ENCODE results near the gene PAFAH1B2. TPM values are rescaled to one million over a fixed set of nuclear protein-coding genes. Genes with fewer than 3 reads are reported as not detected.

Gene PAFAH1B2
- total RNA-seq, 1 experiment from 2014 or later: 88.4 TPM

DNA sequence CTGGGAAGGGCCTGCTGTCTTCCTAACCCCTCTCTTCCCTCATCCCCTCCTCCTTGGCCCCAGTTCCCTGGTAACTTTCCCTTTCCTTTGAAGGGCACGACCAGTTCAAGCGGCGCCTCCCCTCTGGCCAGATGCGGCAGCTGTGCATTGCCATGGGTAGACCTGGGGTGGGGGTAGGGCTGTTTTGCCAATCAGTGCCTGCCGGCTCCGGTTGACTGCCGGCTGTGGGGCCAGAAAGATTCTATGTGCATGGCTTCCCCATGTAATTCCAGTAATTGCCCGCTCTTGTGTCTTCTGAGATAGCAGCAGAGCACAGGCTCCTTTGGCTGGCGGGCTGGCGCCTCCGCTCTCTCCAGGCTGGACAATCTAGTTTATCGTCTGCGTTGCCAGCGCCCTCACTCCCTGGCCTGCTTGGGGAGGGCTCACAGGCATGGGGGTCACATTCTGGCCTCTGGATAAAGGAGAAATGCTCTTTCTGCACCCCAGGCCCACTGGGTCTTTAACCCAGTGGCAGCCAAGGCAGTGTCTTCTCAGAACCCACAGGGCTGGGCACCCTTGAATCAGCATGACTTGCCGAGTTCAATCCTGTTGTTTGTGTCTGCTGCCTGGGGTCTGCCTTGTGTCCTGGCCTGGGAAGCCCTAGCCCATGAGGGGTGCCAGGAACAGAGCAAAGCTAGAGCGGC, 43.9 kb downstream of the PAFAH1B2 start:
- no peak for DNase-seq (ENCODE audit: low spot score)

DNA sequence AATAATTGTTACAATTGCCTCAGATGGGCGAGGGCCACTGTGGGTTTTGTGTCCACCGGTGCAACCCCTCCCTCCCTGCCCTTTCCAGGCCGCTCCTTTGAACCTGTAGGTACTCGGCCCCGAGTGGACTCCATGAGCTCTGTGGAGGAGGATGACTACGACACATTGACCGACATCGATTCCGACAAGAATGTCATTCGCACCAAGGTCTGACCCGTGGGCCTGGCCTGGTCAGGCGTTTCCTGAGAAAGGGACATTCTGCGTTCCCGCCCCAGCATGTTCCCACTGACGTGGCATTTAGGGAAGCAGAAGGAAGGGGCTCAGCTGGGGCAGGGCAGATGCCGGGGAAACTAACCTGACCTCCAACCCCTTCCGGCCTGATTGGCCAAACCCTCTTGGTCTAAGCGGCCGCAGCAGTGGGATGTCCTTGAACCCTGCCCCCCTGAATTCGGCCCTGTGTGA, 44.6 kb downstream of the PAFAH1B2 start:
- no peak for DNase-seq (ENCODE audit: low spot score)

DNA sequence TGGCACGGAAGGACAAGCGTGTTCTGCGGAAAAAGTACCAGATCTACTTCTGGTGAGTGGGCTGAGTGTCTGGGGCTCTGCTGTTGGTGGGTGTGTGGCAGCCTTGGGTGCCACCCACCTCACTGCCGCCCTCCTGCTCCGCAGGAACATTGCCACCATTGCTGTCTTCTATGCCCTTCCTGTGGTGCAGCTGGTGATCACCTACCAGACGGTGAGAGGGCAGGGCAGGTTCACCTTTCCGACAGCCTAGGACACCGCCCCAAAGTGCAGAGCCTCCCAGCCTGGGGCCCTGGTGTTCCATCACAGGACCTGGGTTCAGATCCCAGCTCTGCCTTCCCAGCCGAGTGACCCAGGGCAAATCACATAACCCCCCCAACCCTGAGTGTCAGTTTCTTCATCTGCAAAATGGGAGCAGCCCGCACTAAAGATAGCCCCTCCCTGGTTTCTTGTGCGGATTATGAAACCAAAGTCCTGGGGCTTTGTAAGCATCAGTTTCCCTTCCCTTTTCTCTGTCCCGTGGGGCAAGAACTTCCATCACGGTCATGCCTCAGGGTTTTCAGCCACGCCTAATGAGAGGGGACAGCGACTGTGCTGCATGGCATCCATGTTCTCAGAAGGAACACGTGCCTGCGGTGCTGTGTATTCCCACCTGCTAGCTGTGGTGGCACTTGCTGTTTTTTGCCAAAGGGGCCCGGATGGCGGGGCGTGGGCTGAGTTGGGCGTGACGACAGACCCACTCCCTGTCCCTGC, 45.3 kb downstream of the PAFAH1B2 start:
- DNase-seq (ENCODE audit: low spot score): no peak

DNA sequence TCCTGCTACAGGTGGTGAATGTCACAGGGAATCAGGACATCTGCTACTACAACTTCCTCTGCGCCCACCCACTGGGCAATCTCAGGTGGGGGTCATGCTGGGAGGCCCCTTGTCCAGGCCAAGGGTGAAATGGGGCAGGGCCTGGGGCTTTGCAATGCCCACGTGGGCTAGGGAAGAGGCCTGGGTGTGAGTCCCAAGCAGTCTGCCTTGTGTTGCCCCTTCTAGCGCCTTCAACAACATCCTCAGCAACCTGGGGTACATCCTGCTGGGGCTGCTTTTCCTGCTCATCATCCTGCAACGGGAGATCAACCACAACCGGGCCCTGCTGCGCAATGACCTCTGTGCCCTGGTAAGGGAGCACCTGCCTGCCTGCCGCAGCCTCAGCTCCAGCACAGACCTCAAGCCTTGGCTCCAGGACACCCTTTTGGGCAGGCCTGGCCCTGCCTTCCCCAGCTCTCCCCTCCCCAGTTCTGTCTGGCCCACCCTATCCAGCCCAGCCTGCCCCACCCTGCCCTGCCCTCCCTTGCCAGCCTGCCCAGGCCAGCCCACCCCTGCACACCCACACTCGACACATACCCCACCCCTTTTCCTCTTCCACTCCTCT, 46.0 kb downstream of the PAFAH1B2 start:
- no peak for DNase-seq (ENCODE audit: low spot score)

DNA sequence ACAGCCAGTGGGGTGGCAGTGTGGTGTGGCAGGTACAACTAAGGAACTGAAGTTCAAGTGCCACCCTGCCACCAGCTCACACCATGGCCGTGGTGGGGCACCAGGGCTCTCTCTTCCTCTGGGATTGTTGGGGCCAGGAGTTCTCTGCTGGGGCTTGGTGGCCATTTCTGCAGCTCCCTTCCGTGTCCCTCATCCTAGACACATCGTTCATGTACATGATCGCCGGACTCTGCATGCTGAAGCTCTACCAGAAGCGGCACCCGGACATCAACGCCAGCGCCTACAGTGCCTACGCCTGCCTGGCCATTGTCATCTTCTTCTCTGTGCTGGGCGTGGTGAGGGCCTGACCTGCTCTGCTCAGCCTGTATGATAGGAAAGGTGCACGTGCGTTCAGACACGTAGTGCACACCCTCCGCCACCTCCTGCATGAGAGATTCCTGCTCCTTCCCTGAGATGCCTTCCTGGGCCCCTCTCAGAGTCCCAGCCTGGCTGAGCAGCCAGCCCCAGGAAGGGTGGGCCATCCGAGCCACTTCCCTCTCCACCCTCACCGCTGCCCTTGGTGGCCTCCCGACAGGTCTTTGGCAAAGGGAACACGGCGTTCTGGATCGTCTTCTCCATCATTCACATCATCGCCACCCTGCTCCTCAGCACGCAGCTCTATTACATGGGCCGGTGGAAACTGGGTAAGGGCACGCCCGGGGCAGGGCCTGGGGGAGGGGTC, 47.8 kb downstream of the PAFAH1B2 start:
- no peak for DNase-seq (ENCODE audit: low spot score)

DNA sequence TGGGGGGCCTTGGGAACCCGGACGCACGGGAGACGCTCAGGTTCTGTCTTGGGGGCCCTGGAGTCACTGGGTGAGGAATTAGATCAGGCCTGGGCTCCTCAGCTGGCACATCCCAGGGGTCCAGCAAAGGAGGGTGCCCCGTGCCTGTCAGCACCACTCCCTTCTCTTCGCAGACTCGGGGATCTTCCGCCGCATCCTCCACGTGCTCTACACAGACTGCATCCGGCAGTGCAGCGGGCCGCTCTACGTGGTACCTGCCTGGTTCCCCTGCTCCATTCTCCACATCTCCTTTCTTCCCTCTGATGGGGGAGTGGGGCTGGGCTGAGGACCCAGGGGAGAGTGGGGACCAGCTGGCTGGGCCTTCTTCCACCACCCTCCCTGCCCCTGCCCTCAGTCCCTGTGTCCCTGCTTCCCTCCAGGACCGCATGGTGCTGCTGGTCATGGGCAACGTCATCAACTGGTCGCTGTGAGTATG, 48.4 kb downstream of the PAFAH1B2 start:
- no peak for DNase-seq (ENCODE audit: low spot score)

DNA sequence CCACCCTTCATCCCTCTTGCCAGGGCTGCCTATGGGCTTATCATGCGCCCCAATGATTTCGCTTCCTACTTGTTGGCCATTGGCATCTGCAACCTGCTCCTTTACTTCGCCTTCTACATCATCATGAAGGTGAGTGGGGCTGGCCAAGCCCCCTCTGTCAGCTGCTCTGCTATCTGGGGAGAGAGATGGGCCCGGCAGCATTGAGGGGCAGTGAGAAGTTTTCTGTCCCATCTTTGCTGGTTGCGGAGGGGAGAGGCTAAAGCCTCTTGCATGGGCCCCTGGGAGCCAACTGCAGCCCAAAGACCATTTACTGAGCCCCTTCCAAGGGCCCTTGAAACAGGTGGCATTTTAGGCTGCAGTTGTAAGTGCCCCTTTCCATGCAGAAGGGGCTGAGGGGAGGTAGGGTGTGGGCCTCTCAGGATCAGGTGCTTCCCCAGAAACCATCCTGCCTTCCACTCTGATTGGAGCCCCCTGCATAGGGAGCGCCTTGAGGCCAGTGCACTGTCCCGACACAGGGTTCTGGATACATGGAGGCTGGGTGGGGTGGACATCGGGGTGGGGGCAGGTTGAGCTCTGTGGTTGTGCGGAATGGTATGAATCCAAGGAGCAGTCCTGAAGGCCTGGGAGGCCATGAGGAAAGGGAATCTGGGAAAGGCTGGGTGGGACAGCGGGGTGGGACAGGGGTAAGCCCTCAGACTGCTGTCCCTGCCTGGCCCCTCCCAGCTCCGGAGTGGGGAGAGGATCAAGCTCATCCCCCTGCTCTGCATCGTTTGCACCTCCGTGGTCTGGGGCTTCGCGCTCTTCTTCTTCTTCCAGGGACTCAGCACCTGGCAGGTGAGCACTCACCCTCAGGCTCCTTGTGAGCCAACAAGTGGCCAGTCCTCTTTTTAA, 49.3 kb downstream of the PAFAH1B2 start:
- DNase-seq (ENCODE audit: low spot score): no peak

DNA sequence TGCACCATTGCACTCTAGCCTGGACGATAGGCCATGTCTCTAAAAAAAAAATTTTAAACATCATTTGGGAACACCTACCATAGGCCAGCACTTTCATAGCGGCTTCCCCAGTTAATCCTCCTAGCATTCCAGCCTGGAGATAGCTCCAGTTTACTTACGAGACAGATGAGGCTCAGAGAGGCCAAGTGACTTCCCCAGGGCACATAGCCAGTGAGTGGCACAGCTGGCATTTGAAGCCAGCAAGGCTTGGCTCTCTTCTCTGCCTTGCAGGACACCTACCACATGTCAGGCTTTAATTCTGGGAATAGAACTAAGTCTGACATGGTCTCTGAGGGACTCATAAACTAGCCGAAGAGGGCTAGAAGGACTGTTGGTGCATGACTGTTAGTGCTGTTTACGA, 50.2 kb downstream of the PAFAH1B2 start:
- DNase-seq (ENCODE audit: low spot score): no peak

DNA sequence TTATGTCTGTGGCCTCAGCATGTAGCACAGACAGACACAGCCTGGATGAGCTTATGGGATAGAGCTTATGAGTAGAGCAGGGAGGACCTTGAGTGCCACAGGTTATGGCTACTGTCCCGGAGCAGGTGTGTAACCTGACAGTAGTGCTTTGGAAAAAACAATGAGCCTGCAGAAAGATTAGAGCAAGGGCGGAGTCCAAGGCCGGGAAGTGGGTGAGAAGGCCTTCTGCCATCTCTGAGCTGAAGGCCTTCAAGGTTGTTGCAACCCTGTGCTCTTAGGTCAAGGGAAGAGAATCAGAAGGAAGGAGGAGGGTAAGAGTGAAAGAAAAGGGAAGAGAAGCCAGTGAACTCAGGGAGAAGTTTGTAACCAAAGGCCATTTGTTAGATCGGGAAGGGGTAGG, 51.2 kb downstream of the PAFAH1B2 start:
- DNase-seq (ENCODE audit: low spot score): peak; percentile 68

DNA sequence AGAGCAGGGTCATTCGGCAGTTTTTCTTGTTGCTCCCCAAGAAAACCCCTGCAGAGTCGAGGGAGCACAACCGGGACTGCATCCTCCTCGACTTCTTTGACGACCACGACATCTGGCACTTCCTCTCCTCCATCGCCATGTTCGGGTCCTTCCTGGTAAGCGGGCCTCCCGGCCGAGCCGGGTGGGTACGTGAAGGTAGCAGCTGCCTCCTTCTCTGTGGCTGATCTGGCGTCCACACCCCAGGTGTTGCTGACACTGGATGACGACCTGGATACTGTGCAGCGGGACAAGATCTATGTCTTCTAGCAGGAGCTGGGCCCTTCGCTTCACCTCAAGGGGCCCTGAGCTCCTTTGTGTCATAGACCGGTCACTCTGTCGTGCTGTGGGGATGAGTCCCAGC, 51.7 kb downstream of the PAFAH1B2 start:
- DNase-seq (ENCODE audit: low spot score): no peak

DNA sequence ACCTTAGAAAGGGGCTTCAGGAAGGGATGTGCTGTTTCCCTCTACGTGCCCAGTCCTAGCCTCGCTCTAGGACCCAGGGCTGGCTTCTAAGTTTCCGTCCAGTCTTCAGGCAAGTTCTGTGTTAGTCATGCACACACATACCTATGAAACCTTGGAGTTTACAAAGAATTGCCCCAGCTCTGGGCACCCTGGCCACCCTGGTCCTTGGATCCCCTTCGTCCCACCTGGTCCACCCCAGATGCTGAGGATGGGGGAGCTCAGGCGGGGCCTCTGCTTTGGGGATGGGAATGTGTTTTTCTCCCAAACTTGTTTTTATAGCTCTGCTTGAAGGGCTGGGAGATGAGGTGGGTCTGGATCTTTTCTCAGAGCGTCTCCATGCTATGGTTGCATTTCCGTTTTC, 52.9 kb downstream of the PAFAH1B2 start:
- DNase-seq (ENCODE audit: low spot score): no peak

DNA sequence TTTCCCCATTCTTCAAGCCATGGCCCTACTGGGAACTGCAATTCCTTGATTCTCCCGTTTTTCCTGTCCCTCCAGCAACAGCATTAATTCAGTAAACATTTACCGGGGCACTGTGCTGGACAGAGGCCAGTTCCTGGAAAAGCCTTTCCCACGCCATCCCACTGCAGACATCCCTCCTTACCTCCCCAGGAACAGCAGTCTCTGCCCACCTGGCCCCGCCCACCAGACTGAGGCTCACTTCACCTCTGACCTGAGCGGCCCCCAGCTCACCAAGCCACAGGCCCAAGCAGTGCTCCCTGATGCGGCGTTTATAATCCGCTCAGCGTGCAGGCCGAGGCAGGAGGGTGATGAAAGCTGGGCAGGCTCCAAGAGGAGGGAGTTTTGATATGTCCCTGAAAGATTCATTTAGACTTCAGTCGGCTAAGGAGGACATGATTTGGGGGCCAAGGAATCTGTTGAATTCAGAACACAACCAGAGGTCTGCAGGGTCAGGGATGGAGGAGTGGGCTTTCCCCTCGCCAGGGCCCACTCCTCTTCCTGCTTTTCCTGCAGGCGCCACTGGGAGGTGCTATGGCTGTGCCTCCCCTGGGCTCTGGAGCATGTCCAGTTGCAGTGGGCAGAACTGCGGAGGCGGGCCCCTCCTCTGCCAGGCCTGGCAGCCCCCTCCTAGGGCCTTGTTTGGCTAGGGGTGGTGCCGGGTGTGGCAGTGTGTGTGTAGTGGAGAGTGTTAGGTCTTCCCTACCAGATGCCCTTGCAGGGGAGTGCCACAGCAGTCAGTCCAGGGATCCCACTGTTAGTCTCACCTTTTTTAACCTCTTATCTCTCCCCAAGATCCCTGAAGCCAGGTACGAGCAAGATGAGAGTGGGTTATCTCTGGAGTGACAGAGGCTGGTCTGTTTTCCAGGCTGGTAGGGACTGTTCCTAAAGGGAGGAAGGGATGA, 53.7 kb downstream of the PAFAH1B2 start:
- peak; percentile 81 for DNase-seq (ENCODE audit: low spot score)

DNA sequence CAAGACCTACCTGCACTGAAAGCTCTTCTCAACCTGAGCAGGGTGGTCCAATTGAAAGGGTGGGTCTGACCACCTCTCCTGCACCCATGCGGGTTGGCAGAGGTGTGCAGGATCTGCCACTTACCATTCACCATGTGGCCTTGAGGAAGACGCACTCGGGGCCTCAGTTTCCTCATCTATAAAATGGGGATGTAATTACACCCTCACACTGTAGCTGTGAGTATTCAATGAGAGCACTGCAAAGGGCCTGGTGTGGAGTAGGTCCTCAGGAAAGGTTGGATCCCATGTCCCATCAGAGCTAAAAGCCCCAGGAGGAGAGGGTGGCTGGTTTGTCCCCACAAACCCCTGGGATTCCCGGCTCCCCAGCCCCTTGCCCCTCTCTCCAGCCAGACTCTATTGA, 54.5 kb downstream of the PAFAH1B2 start:
- DNase-seq (ENCODE audit: low spot score): no peak

DNA sequence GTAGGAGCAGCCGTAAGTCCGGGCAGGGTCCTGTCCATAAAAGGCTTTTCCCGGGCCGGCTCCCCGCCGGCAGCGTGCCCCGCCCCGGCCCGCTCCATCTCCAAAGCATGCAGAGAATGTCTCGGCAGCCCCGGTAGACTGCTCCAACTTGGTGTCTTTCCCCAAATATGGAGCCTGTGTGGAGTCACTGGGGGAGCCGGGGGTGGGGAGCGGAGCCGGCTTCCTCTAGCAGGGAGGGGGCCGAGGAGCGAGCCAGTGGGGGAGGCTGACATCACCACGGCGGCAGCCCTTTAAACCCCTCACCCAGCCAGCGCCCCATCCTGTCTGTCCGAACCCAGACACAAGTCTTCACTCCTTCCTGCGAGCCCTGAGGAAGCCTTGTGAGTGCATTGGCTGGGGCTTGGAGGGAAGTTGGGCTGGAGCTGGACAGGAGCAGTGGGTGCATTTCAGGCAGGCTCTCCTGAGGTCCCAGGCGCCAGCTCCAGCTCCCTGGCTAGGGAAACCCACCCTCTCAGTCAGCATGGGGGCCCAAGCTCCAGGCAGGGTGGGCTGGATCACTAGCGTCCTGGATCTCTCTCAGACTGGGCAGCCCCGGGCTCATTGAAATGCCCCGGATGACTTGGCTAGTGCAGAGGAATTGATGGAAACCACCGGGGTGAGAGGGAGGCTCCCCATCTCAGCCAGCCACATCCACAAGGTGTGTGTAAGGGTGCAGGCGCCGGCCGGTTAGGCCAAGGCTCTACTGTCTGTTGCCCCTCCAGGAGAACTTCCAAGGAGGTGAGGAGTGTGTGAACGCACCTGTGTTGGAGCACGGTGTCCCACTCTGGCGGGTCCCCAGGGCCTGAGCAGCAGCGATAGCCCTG, 55.2 kb downstream of the PAFAH1B2 start, which contains the start of gene TAGLN:
Gene TAGLN (plus strand): TSS at position 318 of the 863 bp plus-strand sequence. CDS start 3,644 bp downstream, outside the sequence.
- DNase-seq (ENCODE audit: low spot score): no peak

DNA sequence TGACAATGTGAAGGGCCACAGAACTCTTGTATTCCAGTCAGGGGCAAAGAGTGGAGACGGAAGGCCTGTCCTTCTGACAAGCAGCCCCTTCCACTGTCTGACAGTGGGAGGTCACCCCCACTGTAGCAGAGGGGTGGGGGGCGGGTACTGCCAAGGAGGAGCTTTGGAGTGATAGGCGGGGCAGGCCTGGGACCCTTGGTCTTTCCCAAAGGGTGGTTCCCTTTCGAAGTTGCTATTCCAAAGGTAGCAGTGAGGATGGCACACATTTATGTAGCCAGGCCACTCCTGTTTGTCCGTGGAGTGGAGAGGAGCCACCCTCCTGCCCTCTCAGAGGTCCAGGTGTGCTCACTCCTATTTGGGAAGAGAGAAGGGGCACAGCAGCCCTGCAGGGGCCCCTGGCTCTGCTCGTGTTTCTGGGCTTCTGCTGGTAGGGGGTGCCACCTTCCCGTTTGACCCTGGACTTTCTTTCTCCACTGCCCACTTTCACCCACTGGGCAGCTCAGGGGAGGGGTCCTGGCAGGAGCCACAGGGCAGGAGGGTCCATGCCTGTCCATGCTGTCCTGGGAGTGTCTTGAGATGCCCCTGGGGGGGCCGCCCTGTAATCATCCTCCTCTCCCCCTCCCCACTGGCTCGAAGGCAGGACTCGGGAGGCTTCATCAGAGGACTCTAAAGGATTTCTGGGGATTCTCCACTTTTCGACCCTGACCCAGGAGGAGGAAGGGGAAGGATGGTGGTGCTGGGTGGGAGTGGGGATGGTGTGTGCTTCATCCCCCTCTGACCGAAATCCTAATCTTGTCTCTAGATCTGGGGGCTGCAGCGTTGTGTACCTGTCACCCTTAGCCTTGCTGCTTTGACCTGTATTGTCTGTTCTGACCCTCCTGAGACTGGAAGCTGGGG, 56.1 kb downstream of the PAFAH1B2 start:
- no peak for DNase-seq (ENCODE audit: low spot score)

DNA sequence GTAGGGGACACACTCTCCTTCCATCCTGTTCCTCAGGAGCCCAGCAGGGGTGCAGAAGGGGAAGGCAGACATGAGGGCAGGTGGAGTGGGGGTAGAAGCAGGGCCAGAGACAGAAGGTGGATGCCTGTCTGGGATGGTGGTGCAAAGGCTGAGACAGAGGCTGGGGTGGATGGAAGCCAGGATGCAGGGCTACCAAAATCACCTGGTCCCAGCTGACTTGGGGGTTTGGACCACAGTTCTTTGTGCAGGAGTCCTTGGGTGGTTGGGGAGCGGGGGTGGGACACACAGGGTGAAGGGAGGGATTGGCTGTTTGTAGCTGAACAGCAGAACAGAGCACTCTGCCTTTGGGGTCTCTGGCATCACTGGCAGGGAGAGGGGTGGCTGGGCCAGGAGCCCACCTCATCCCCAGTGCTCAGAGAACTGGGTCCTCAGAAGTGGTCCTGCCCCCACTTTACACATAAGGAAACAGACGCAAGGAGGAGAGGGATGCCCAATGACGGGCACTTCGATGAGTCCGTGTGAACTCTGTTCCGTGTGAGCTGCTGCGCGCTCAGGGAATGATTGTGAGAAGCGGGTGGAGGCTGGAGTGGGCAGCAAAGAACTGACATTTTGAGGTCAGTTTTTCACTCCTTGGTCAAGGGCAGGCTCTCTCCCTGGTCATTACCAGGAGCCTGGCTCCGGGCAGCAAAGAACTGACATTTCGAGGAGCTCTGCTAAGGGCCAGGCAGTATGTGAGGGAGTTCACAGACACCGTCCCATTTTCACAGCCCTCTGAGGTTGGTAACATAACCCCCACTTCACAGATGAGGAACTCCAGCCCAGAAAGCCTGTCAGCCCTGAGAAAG, 56.9 kb downstream of the PAFAH1B2 start:
- DNase-seq (ENCODE audit: low spot score): no peak

Data from HT-29 (cell line).